ENCODE measurements around the gene SP2. TPM values are rescaled to one million over a fixed set of nuclear protein-coding genes. Genes with fewer than 3 reads are reported as not detected.
A peak's percentile ranks its signal among the peaks of the same experiment; 100 is the strongest.
"Not testable (repeated sequence)": the region's sequence is repeated elsewhere in the genome, so short reads cannot be mapped to it uniquely, and the experiment has no call there.

Gene SP2
- total RNA-seq, 1 donor from 2014 or later, result 0.31 TPM

GRCh38 chr17:47924785-47925677 is 29.0 kb downstream of the SP2 start:
- no peak for DNase-seq

- no peak for DNase-seq
Observed at GRCh38 chr17:47925678-47925988, 29.6 kb downstream of the SP2 start.

GRCh38 chr17:47927821-47928400 is 31.9 kb downstream of the SP2 start:
- DNase-seq, result no peak

GRCh38 chr17:47928415-47928814 is 32.4 kb downstream of the SP2 start:
- DNase-seq, result no peak

- no peak for DNase-seq
Observed at GRCh38 chr17:47929218-47930000, 33.4 kb downstream of the SP2 start.

GRCh38 chr17:47931848-47932247 is 35.8 kb downstream of the SP2 start:
- no peak for DNase-seq

GRCh38 chr17:47934856-47935255 is 38.8 kb downstream of the SP2 start:
- no peak for DNase-seq

GRCh38 chr17:47935468-47935867 is 39.4 kb downstream of the SP2 start:
- DNase-seq, result not testable (repeated sequence)

- DNase-seq, result no peak
Observed at GRCh38 chr17:47935961-47936360, 39.9 kb downstream of the SP2 start.

- DNase-seq, result no peak
Observed at GRCh38 chr17:47937941-47938340, 41.9 kb downstream of the SP2 start.

- DNase-seq, result peak; percentile 97
Observed at GRCh38 chr17:47941246-47942095, 45.4 kb downstream of the SP2 start, which contains the start of gene PNPO. PNPO (plus strand) TSS chr17:47941571; CDS start chr17:47941676, 105 bp downstream.

GRCh38 chr17:47942096-47942510 is 46.1 kb downstream of the SP2 start:
- no peak for DNase-seq

GRCh38 chr17:47942568-47942967 is 46.5 kb downstream of the SP2 start:
- no peak for DNase-seq

GRCh38 chr17:47945080-47945479 is 49.0 kb downstream of the SP2 start:
- DNase-seq, result peak; percentile 41

- no peak for DNase-seq
Observed at GRCh38 chr17:47945529-47946508, 49.8 kb downstream of the SP2 start.

- DNase-seq, result no peak
Observed at GRCh38 chr17:47946516-47946915, 50.5 kb downstream of the SP2 start.

- DNase-seq, result peak; percentile 6
Observed at GRCh38 chr17:47946929-47947397, 50.9 kb downstream of the SP2 start.

- no peak for DNase-seq
Observed at GRCh38 chr17:47948706-47949196, 52.7 kb downstream of the SP2 start.

- peak; percentile 45 for DNase-seq
Observed at GRCh38 chr17:47949197-47949759, 53.2 kb downstream of the SP2 start.

GRCh38 chr17:47949946-47950345 is 53.9 kb downstream of the SP2 start:
- no peak for DNase-seq
